Kidney (tissue), 14 donors: Measurements from ENCODE around the gene FCGBP. TPM values are rescaled to one million over a fixed set of nuclear protein-coding genes. Genes with fewer than 3 reads are reported as not detected.
A peak's percentile ranks its signal among the peaks of the same experiment; 100 is the strongest.

Experiments used
- DNase-seq, 5 donors: peaks; one replicate each; pipeline ENCODE4 v3.0.0-alpha.2; 2013 to 2020
- FAIRE-seq: peaks from 2 replicates; lab custom pipeline; 2012; peaks lifted over from hg19 to GRCh38; lab: Jason Lieb, UNC
- H3K27ac ChIP-seq, 2 donors: one replicate each; pipeline ENCODE4 v1.7.0; 2013; ENCODE audit warnings: low read depth in 2 of 2, low read length in 2 of 2, inconsistent platforms in 1 of 2
- H3K27me3 ChIP-seq: one replicate; pipeline ENCODE4 v1.7.1; 2013; ENCODE audit warnings: low read length, inconsistent platforms; ENCODE audit not compliant: control insufficient read depth, insufficient read depth
- H3K36me3 ChIP-seq, 3 donors: one replicate each; pipeline versions ENCODE4 v1.7.0 to v1.7.1; 2013; ENCODE audit warnings: low read length in 3 of 3, control low read depth in 1 of 3, inconsistent platforms in 1 of 3; ENCODE audit not compliant: insufficient read depth in 3 of 3, control insufficient read depth in 2 of 3
- H3K4me1 ChIP-seq, 3 donors: one replicate each; pipeline versions ENCODE4 v1.7.0 to v1.7.1; 2013; ENCODE audit warnings: low read length in 3 of 3, inconsistent platforms in 1 of 3, low read depth in 1 of 3; ENCODE audit not compliant: control insufficient read depth in 2 of 3, insufficient read depth in 2 of 3
- H3K4me3 ChIP-seq, 3 donors: one replicate each; pipeline versions ENCODE4 v1.7.0 to v1.8.1; 2013; ENCODE audit warnings: low read length in 3 of 3, control low read depth in 1 of 3, inconsistent platforms in 1 of 3
- H3K9ac ChIP-seq, 3 donors: one replicate each; pipeline versions ENCODE4 v1.7.0 to v1.7.1; 2013; ENCODE audit warnings: low read length in 3 of 3, control low read depth in 1 of 3, inconsistent platforms in 1 of 3
- H3K9me3 ChIP-seq, 3 donors: one replicate each; pipeline versions ENCODE4 v1.7.0 to v1.7.1; 2013; ENCODE audit warnings: low read length in 3 of 3, control low read depth in 1 of 3, inconsistent platforms in 1 of 3; ENCODE audit not compliant: control insufficient read depth in 2 of 3, insufficient read depth in 1 of 3
- intact Hi-C: fragments of 100-400 bp; cut with DNase I; formaldehyde crosslinking; loops from one replicate; pipeline ENCODE4 v1.11.1; 2022
- polyA plus RNA-seq: library from polyadenylated mRNA; stranded (reverse); fragments of 350-450 nt; fragmentation: Illumina TruSeq; extraction: RNeasy Lipid Tissue Mini Kit (QIAGEN cat#74804); gene quantifications from one replicate; pipeline ENCODE4 v1.2.3, GENCODE V29; 2014; ENCODE audit warnings: low read depth, low replicate concordance; ENCODE audit not compliant: insufficient read depth
- total RNA-seq: library from RNA; stranded (reverse); fragmentation: NEBNext Ultra II Directional; extraction: Animal tissue kit (Norgen Biotek cat#: 25700); gene quantifications from one replicate; pipeline ENCODE4 v1.2.1, GENCODE V29; 2021
- TF ChIP-seq, protein P1 (sequence below): IDR thresholded peaks from 3 replicates; pipeline ENCODE4 v1.5.1; 2012; ENCODE audit warnings: mild to moderate bottlenecking, moderate library complexity, borderline replicate concordance; ENCODE audit not compliant: insufficient read depth; ENCODE audit errors: extremely low read depth
- donor health status: control.
- donor health status: control.
- donor health status: control.
- donor health status: control.
- donor health status: control.
- donor health status: DM: yes; HTN: yes; CAD: no.
- donor health status: Normal renal cell carcinoma (clear cell type).

The FCGBP gene
- total and polyA plus RNA-seq, 2 donors from 2014 or later, result 7.6 to 51.7 TPM

GRCh38 chr19:39949026-39949747 lies 14.8 kb upstream of the FCGBP start:
- no peak overlapping the region for H3K9ac ChIP-seq
- intact Hi-C loops, result no loop called here
- no peak for FAIRE-seq
- no peaks in the 10 kb centered on the region for H3K36me3 ChIP-seq
- H3K27me3 ChIP-seq, result no peaks in the 10 kb centered on the region
- H3K9me3 ChIP-seq, result no peaks in the 10 kb centered on the region
- peaks cover 0 to 8% (median 7%) of the 10 kb centered on the region in 3 donors for H3K4me1 ChIP-seq
- no peak for DNase-seq
- H3K4me3 ChIP-seq, result no peak overlapping the region
- TF ChIP-seq, protein P1, sequence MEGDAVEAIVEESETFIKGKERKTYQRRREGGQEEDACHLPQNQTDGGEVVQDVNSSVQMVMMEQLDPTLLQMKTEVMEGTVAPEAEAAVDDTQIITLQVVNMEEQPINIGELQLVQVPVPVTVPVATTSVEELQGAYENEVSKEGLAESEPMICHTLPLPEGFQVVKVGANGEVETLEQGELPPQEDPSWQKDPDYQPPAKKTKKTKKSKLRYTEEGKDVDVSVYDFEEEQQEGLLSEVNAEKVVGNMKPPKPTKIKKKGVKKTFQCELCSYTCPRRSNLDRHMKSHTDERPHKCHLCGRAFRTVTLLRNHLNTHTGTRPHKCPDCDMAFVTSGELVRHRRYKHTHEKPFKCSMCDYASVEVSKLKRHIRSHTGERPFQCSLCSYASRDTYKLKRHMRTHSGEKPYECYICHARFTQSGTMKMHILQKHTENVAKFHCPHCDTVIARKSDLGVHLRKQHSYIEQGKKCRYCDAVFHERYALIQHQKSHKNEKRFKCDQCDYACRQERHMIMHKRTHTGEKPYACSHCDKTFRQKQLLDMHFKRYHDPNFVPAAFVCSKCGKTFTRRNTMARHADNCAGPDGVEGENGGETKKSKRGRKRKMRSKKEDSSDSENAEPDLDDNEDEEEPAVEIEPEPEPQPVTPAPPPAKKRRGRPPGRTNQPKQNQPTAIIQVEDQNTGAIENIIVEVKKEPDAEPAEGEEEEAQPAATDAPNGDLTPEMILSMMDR, result no peak
- H3K27ac ChIP-seq, result no peak overlapping the region

GRCh38 chr19:39946532-39946931 lies 12.1 kb upstream of the FCGBP start:
- no peaks in the 10 kb centered on the region for H3K27me3 ChIP-seq
- H3K27ac ChIP-seq, result no peak overlapping the region
- no peak for DNase-seq
- no peak for FAIRE-seq
- intact Hi-C loops, result no loop called here
- H3K9ac ChIP-seq, result no peak overlapping the region
- H3K9me3 ChIP-seq, result no peaks in the 10 kb centered on the region
- TF ChIP-seq, protein P1, result no peak
- H3K4me3 ChIP-seq, result no peak overlapping the region
- H3K4me1 ChIP-seq, result peaks cover 3 to 14% (median 7%) of the 10 kb centered on the region in 3 donors
- H3K36me3 ChIP-seq, result no peaks in the 10 kb centered on the region

DNA sequence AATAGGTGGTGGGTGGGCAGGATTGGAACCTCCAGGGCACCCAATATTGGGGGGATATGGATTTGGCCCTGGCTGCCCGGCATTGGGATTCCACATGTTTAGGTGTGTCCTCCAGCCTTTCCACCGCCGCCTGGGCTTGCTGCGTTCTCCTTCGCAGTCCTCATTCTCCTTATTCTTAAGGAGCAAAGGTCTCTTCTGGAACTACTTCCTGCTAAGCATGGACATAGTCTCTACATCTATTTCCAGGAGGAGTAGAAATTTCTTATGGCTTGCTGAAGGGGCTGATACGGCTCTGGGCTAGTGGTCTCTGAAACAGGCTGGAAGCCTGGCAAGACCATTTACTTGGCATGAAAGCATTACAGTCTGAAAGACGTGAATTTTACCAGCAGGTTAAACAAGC lies 9.2 kb upstream of the FCGBP start:
- Histone ChIP-seq H3K9me3 (no peaks in the 10 kb centered on the region), H3K4me1 (peaks cover 3 to 20% (median 7%) of the 10 kb centered on the region in 3 donors), H3K4me3 (no peak overlapping the region), H3K9ac (no peak overlapping the region), H3K27me3 (no peaks in the 10 kb centered on the region), H3K27ac (peak overlapping the region; percentile 45 to 76), H3K36me3 (no peaks in the 10 kb centered on the region)
- TF ChIP-seq, protein P1, result no peak
- FAIRE-seq (no peak), DNase-seq (peak in 1 of 5 donors; percentile 8)
- intact Hi-C loops, result no loop called here
